ENCODE measurements around the gene MROH2A.

The MROH2A gene

DNA sequence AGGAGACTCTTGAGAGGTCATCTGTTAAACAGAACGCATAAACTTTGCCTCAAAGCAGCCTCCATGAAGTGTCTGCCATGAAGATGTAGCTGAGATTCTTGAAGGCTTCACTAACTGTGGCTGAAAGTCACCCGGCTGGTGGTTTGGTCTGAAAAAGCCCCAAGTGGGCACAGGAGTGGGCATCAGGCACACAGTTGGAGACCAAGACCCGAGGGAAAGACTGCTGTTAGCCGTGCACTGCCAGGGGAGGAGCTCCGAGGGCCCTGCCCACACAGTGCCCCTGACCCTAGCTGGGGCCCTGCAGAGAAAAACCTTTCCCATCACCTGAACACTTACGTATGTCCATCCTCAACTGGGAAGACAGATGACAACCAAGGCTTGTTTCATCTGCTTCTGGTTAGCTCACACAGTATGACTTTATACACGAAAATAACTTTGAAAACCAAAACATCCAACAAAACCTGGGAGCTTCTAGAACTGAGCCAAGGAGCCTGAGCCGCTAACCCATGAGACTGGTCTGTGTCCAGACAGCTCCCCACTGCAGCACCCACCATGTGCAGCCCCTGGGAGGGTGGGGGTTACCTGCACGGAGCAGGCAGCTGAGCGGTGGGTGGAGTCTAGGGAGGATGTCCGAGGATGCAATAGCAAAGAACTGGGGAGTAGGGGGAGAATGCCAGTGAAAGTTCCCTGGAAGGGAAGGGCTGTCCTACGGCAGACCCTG is 60.8 kb downstream of the MROH2A start:
- DNase-seq (ENCODE audit: low spot score), result no peak

DNA sequence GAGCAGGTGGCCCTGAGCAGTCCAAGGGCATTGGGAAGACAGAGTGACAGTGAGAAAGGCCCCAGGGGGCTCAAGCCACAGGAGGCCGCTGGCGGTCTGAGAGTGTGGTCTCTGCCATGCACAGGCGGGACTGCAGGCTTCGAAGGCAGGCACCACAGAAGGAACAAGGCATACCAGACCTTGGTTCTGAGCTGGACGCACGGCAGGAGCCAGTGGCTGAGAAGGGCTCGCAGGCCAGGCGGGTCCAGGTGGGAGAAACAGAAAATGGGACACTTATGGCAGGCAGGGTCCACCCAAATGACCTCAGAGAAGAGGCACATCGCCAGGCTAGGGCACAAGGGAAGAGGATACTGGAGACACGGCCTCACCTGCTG is 61.3 kb downstream of the MROH2A start:
- no peak for DNase-seq (ENCODE audit: low spot score)

DNA sequence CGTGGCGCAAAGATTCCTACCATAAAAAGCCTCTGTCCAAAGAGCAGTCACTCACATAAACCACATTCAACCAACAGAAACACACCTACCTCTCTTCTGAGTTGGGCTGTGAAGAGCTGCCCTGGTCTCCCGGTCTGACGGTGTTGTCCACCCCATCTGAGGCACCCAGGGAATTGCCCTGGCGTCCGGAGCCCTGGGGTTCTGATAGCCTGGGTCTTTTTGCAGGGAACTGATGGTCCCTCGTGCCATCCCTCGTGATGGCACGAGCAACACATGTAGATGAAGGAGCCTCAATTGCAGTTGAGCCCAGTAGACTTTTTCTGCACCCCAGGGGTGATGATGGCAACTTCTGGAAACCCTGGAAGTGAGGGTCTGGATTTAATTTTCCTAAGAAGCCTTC is 62.4 kb downstream of the MROH2A start:
- peak; percentile 5 for DNase-seq (ENCODE audit: low spot score)

DNA sequence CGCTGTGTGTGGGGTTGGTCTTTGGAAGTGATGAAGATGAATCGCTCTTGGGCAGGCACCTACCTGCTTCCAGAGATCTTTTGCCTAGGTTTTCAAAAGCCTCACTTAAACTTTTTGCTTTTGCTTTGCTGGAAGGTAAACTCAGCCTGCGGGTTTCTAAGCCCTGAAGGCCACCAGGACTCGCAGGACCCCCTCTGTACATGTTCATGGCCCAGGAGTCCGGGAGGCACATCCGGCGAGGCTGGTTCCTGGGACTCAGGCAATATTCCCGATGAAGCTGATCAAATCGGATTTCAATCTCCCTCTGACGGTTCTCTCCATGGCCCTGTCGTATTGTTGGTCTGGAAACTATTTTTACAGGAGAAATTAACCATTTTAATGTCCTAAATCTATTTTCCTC is 63.1 kb downstream of the MROH2A start:
- DNase-seq (ENCODE audit: low spot score), result no peak

DNA sequence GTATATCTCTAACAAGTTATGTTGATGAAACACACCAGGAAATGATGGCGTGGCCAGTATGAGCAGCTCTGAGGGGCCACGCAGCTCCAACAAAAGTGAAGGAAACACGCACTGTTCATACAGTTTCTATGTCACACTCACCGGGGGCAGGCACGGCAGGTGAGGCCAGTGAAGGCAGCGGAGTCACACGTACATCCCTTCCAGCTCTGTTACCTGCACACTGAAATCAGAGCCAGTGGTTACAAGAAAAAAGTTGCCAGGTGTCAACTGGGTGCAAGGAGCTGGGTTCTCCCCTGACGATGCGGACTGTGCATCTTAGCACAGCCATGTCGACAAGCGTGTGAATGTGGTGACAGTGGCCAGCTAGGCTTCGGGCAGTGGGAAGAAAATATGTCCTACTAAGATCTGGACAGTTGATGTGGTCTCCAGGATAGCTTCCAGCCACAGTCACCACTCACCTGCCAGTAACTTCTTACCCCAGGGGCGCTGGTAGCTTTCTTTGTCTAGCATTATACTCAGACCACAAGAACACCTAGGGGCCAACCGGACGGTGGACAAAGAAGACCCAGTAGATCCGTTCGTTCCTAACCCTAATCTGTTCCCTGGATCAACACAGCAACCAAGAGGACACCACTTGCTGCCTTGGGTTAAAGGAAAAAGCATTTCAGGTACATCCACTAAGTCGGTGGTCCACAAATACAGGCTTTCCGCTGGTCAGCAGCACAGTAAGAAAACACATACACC is 66.1 kb downstream of the MROH2A start:
- DNase-seq (ENCODE audit: low spot score), result no peak

DNA sequence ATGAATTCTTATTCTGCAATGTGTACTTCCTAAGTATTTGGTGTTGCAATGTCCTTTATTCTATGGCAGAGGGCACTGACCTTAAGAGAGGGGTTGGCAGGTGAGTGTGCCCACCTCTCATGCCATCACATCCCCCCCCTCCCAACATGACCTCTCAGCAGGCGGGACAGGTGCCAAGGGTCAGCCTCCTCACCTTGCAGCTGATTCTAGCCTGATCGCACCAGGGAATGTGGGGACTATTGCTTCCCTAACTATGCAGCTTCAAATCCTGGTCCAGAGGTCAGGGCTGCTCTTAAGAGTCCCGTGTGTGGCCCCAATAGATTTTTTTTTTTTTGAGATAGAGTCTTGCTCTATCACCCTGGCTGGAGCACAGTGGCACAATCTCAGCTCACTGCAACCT is 66.7 kb downstream of the MROH2A start:
- DNase-seq (ENCODE audit: low spot score), result no peak

DNA sequence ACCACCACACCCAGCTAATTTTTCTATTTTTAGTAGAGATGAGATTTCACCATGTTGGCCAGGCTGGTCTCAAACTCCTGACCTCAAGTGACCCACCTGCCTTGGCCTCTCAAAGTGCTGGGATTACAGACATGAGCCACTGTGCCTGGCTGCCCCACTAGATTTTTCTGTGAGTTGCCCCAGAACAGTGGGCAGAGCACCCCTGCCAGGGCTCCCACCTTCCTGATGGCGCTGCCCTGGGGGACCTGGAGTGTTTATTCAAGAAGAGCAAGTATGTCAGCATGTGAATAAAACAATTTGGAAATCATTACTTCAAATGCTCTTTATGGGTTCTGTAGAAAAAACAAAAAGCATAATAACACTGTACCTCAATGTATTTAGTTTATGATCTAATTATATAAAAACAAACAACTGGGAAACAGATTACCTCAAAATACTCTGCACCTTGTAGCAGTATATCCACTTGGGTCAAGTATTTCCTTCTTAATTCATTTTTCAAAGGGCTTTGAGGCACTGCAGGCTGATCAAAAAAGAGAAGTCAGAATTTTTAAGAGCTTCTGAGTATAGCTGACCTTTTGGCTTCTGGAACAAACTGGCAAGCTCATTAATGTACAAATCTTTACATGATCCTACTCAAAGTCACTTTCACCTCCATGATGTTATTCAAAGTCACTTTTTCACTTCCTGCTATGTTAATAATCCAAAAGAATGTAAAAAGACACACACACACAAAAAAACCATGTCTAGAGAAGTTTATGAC is 67.4 kb downstream of the MROH2A start:
- DNase-seq (ENCODE audit: low spot score), result no peak

DNA sequence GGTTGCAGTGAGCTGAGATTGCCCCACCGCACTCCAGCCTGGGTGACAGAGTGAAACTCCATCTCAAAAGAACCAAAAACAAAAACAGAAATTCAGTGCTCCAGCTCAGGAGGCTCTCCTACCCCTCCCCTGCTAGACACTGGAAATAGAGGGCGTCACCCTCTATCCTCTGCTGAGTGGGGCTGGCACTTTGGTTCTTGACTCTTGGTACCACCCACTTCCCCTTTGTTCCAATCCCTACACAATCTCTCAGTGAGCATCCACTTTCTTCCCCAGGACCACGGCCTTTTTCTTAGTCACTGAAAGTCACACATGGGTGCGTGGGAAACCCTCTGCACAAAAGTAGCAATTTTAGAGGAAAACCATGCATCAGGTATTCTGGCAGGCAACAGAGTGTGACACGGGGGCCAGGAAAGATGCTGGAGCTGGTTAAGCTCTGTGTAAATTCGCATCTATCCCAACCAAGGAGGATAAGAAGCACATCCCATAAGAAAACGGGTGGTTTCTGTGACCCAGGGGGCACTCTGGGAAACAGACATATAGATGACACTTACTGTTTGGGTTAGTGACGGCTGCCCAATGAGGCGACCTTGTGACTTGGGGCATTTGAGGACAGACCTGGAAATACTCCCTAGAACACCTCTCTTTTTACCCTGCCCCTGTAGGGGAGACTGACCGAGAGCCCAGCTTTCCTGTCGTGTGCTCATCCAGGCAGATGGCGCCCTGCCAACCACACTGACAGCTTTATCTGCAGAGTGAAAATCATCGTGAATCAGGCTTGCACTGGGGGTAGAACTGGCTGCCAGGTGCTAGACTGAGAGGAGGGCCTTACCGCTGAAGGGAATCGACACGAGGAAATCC is 68.5 kb downstream of the MROH2A start:
- DNase-seq (ENCODE audit: low spot score), result no peak

DNA sequence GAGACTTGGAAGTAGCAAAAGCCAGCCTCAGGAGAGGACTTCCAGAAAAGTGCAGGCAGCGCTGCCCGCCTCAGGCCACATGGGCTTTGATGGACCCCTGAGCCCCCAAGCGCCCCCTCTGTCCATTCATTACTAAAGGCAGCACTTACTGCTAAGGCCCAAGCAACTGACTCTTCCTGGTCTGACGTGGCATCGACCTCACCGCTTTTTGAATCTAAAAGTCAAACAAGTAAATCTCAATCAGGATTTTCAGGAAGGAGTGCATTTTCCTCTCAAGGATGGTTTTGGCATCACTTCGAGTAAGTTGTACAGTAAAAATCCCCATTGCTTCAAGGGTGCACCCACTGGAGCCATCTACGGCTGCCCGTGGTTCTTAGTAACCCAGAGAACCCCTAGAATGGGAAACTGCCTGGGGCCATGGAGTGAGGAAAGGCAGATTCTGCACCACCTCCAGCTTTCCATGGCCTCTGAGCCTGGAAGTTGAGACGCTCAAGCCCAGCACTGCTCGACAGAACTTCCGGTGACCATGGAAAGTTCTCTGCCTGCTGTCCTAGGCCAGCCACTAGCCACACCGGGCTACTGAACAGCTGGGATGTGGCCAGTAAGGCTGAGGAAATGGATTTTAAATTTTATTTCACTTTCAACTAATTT is 69.2 kb downstream of the MROH2A start:
- no peak for DNase-seq (ENCODE audit: low spot score)

DNA sequence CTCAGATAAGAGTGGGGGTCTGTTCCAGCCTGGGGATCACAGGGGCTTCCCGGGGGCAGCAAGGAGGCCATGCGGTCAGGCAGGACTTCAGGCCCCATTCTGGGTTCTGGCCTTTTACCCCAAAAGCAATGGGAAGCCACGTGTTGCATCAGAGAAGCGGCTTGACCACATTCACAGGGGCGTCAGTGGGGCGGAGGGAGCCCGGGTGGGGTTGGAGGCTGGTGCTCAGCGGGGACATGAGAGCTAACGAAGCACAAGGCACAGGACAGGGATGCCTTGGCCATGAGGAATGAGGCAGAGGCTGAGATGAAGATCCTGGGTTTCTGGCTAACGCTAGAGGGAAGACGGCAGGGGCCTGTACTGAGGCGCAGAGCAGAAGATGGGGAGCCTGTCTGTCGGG is 70.1 kb downstream of the MROH2A start:
- DNase-seq (ENCODE audit: low spot score), result no peak

DNA sequence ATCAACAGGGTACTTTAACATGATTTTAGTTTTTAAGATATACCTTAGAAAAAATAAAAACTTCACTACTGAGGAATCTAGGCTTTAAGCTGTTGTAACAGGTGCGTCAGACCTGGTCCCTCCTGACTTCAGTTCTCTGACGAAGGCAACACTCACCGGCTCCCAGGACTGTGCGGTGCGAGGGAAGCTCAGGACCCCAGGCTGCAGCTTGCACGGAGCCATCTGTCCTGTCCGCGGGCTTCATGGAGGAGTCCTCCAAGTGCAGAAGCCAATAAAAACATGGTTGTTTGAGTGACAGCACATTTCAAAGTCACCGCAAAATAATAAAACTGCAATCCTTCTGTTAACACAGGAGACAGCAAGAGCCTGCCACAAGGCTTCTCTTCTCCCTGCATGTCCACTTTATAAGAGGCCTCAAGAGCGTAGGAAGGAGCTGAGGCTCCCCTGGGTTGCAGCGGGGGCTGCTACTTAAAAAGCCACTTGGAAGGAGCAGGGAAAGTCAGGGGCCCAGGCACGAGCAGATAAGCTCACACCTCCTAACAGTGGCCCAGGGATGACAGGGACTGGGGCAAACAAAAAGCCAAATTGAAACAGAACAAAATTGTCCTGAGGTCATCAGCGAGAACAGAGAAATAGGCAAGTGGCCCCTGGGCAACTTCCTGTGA is 71.6 kb downstream of the MROH2A start:
- DNase-seq (ENCODE audit: low spot score), result no peak

DNA sequence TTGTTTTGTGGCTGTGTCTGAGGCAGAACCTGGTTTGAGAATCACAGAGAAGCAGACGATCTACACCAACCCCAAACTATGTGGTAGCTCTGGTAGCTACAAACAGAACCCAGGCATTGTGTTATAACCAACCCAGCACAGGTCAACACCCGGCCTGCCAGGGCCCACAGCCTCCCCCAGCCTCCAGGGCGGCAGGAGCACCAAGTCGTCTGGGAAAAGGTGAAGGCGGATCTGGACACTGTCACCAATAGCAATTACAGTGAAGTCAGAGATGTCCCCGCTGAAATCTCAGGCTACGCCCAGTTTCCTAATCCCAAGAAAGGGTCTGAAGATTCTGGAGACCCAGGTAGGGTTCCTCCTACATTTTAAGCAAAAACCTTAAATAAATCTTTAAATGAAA is 72.6 kb downstream of the MROH2A start:
- no peak for DNase-seq (ENCODE audit: low spot score)

DNA sequence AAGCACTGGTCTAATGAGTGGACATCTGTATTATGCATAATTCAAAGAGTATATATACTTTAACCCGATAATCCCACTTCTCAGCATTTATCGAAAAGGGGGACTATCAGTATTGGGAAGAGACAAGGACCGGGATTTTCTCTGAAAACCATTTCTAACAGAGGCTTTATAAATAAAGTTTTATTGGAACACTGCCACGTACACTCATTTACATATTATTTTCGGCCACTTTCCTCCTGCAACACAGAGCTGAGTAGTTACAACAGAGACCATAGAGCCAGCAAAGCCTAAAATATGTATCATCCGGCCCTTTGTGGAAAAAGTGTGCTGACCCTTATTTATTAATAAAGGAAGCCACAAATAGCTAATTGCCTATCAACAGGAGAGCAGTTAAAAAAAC is 73.0 kb downstream of the MROH2A start:
- DNase-seq (ENCODE audit: low spot score), result no peak

DNA sequence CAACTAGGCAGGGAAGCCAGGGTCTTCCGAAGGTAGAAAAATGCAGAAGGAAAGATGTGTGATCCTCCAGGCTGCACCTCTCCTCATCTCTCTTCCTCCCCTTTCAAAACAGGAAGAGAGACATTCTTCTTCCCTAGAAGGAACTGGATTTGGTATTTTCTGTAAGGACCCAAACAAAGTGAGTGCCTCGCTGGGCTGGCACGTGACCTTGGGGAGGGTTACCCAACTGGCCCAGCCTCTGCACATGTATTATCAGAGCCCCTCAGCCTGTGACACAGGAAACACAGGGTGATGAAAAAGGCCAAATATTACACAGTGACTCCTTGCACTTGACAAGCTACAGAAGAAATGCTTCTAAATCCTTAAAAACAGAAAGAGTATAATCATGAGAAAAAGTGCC is 73.9 kb downstream of the MROH2A start:
- no peak for DNase-seq (ENCODE audit: low spot score)

DNA sequence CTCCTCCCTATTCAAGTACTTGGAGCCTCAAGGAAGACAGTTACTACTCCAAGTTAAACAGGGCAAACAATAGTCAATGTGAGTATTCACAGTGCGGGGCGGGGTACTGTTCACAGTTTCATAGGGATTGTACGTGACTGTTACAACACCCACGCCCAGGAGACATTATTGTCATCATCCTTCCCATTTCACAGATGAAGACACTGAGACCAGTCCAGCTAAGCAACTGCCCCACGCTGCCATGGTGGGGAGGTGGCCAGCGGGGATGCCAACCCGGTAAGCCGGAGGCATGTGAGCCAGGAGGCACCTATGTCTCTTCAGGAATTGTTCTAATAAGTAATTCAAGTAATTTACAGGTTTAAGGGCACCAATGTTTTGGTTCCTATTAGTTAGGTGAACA is 75.2 kb downstream of the MROH2A start:
- no peak for DNase-seq (ENCODE audit: low spot score)

DNA sequence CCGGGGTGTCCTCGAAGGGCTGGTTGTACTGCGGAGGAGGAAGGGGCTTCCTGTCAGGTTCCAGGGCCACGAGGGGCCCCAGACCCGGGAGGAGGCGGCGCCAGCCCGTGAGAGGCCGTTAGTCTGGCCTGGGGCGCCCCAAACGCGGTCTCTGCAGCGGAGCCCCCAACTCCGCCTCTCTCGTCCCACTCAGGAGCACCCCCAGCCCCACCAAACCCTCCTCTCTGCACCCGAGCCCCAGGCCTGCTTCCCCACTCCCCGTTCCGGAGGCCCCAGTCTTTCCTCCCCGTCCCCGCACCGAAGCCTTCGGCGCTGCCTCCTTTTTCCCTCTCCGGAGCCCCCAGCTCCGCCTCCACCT is 75.7 kb downstream of the MROH2A start:
- peak; percentile 41 for DNase-seq (ENCODE audit: low spot score)

DNA sequence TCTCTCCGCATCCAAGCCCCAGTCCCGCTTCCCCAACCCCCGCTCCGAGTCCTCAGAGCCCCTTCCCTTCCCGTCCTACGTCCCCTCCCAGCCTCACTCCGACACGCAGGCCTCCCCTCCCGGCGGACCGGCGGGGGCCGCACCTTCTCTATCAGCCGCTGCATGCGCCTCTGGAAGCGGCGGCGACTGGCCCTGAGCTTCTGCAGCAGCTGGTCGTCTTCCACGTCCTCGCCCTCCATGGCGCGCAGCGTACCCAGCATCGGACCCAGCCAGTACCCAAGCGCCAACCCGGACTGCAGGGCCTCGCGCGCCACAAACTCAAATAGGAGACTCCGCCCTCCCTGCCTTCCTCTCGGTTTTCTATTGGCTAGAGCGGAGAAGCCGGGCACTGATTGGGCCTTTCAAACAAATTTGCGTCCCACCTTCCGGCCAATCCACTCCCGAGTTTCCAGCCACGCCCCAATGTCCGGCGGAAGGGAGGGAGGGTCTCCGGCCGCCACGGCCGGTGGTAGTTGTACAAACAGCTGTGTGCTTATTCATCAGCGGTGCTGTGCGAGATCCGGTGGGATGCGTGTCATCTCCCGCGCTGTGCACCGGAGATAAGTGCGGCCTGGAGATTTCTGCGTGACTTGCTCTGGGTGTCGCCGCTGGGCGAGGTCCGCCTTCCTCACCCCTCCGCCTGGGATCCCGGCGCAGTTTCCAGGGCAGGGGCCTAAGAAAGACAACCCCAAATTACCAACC is 76.3 kb downstream of the MROH2A start, which contains the start of gene HJURP:
TSS of gene HJURP (minus strand) at position 295 of the 741 bp plus-strand sequence. CDS start at position 260, 35 bp downstream.
- DNase-seq (ENCODE audit: low spot score), result peak; percentile 95

DNA sequence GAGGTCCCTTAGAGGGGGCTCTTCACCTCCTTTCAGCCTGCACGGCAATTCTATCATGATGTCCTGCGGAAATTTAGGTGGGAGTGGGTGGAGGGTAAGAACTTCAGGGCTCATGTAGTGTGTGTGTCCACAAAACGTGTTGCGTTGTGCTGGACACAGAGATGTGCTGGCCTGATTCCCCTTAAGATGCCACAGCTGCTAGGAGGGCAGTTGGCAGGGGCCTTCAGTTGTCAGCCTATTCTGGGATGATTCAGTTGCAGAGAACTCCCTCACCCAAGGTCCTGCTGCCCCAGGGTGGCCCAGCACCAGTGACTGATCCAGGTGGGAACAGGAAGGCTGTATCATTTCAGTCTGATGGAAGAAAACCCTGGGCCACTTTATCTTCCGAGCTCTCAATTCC is 77.2 kb downstream of the MROH2A start:
- DNase-seq (ENCODE audit: low spot score), result no peak

DNA sequence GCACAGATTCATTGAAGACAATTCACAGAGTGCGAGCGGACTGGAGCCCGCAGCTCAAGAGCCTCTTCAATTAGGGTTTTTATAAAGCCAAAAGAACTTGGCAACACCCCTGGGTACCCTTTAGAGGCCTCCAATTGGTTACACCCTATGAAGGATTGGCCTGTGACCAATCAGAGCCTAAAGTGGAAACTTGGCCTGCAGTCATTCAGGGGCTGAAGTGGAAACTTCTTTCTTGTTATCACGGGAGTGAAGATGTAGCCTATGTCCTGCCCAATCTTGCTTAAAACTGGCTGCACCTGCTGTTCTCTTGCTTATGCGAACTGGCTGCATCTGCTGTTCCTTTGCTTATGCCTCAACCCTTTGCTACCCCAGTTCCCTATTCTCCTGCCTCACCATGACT is 78.1 kb downstream of the MROH2A start:
- no peak for DNase-seq (ENCODE audit: low spot score)

DNA sequence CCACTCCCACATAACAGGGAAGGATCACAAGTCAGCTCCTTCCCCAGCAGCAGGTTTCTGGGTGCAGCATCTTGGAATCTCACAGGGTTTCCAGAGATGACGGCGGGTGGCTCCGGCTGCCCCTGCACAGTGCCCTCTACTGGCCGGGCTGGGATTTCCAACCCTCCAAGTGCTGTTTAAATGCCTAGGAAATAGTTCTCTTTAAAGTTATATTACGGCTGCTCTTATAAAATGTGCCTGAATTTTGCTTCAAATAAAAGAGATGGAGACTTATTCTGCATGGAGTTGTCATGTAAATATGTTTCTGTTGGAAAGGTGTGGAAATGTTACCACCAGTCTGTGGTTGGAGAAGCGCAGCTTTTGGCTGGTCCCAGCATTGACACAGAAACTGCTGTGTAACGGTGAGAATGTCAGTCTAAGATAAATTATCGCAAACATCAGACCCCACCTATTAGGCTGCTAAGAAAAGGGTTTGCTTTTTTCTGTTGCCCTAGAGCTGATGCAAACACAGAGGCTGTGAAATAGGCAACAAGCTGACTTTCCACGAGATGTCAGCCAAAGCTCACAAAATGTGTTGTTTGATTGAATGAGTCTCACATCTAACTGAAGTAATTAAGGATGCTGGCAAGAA is 79.5 kb downstream of the MROH2A start:
- peak; percentile 65 for DNase-seq (ENCODE audit: low spot score)
